ENCODE data around the gene IKZF3.
"Not testable (repeated sequence)": the region's sequence is repeated elsewhere in the genome, so short reads cannot be mapped to it uniquely, and the experiment has no call there.

Gene IKZF3

DNA sequence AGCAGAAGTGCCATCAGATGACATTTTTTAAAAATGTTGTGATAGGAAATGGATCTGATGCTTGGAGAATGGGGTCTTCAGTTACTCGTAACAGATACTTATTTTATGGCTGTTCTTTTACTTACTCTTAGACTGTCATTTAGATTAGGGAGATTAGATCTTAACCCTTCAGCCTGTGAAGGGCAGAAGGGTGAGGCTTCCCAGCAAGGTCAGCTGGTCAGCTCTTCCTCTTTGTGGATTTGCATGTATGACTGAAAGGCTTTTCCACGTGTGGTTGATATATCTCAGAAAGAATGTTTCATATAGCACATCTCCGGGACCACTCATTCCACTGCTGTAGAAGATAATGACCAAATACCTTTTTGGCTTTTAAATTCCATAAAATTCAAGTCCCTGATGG, 98.9 kb downstream of the IKZF3 start:
- no peak overlapping the region for H3K4me3 ChIP-seq (replicated peaks; ENCODE audit: low read depth, low read length)
- no peak for TF ChIP-seq CTCF (IDR thresholded peaks at IDR 0.05; ENCODE audit: low read depth, low read length, missing control alignments)
- DNase-seq (ENCODE audit: extremely low read depth, low read depth): no peak

- H3K4me3 ChIP-seq (replicated peaks; ENCODE audit: low read depth, low read length); DNase-seq (ENCODE audit: extremely low read depth, low read depth): not testable (repeated sequence)
These were observed 99.9 kb downstream of the IKZF3 start for GRCh38 chr17:39764171-39764570.

- no peak for DNase-seq (ENCODE audit: extremely low read depth, low read depth)
- TF ChIP-seq CTCF (IDR thresholded peaks at IDR 0.05; ENCODE audit: low read depth, low read length, missing control alignments): no peak
- no peak overlapping the region for H3K4me3 ChIP-seq (replicated peaks; ENCODE audit: low read depth, low read length)
These were observed 100.9 kb downstream of the IKZF3 start for GRCh38 chr17:39763051-39763820.

GRCh38 chr17:39761861-39762496, 102.1 kb downstream of the IKZF3 start:
- no peak overlapping the region for H3K4me3 ChIP-seq (replicated peaks; ENCODE audit: low read depth, low read length)
- no peak for DNase-seq (ENCODE audit: extremely low read depth, low read depth)
- TF ChIP-seq CTCF (IDR thresholded peaks at IDR 0.05; ENCODE audit: low read depth, low read length, missing control alignments): no peak

GRCh38 chr17:39759204-39759603, 104.9 kb downstream of the IKZF3 start:
- no peak for DNase-seq (ENCODE audit: extremely low read depth, low read depth)
- no peak overlapping the region for H3K4me3 ChIP-seq (replicated peaks; ENCODE audit: low read depth, low read length)

GRCh38 chr17:39757931-39758873, 105.9 kb downstream of the IKZF3 start:
- TF ChIP-seq CTCF (IDR thresholded peaks at IDR 0.05; ENCODE audit: low read depth, low read length, missing control alignments): no peak
- no peak overlapping the region for H3K4me3 ChIP-seq (replicated peaks; ENCODE audit: low read depth, low read length)
- no peak for DNase-seq (ENCODE audit: extremely low read depth, low read depth)

More at GRCh38 chr17:39759204-39759603, 104.9 kb downstream of the IKZF3 start:
- no peak for TF ChIP-seq CTCF (IDR thresholded peaks at IDR 0.05; ENCODE audit: low read depth, low read length, missing control alignments)

Measured in HFF-Myc (cell line).